Astrocyte (in vitro differentiated cells and primary cell): Measurements from ENCODE around the gene LSP1. TPM values are rescaled to one million over a fixed set of nuclear protein-coding genes. Genes with fewer than 3 reads are reported as not detected.
A peak's percentile ranks its signal among the peaks of the same experiment; 100 is the strongest.

ENCODE experiments used
- DNase-seq: peaks from one replicate; pipeline ENCODE4 v3.0.0-alpha.2; 2010; ENCODE audit warnings: low read depth
- FAIRE-seq: peaks from 2 replicates; lab custom pipeline; 2011; peaks lifted over from hg19 to GRCh38; lab: Jason Lieb, UNC
- H2AFZ ChIP-seq: 2 replicates; pipeline ENCODE4 v1.6.0; 2012; ENCODE audit warnings: low read depth, low read length, inconsistent platforms
- H3K27ac ChIP-seq: 2 replicates; pipeline ENCODE4 v1.5.1; 2011; ENCODE audit warnings: low read depth, low read length, inconsistent platforms
- H3K27me3 ChIP-seq: 2 replicates; pipeline ENCODE4 v1.6.0; 2011; ENCODE audit warnings: low read length, inconsistent platforms; ENCODE audit not compliant: insufficient read depth
- H3K36me3 ChIP-seq: 2 replicates; pipeline ENCODE4 v1.5.1; 2011; ENCODE audit warnings: low read length, inconsistent platforms; ENCODE audit not compliant: insufficient read depth
- H3K4me1 ChIP-seq: 2 replicates; pipeline ENCODE4 v1.5.1; 2011; ENCODE audit warnings: low read length, inconsistent platforms; ENCODE audit not compliant: insufficient read depth
- H3K4me2 ChIP-seq: 2 replicates; pipeline ENCODE4 v1.6.0; 2012; ENCODE audit warnings: low read length, inconsistent platforms
- H3K4me3 ChIP-seq: 2 replicates; pipeline ENCODE4 v1.5.1; 2011; ENCODE audit warnings: low read depth, mild to moderate bottlenecking, low read length, inconsistent platforms; ENCODE audit not compliant: insufficient read depth
- H3K79me2 ChIP-seq: 2 replicates; pipeline ENCODE4 v1.6.0; 2012; ENCODE audit warnings: mild to moderate bottlenecking, low read length, inconsistent platforms; ENCODE audit not compliant: insufficient read depth
- H3K9ac ChIP-seq: 2 replicates; pipeline ENCODE4 v1.6.0; 2012; ENCODE audit warnings: mild to moderate bottlenecking, low read length, inconsistent platforms
- H3K9me3 ChIP-seq: 2 replicates; pipeline ENCODE4 v1.5.1; 2012; ENCODE audit warnings: low read depth, mild to moderate bottlenecking, low read length, inconsistent platforms; ENCODE audit not compliant: insufficient read depth
- H4K20me1 ChIP-seq: 2 replicates; pipeline ENCODE4 v1.6.0; 2012; ENCODE audit warnings: low read length, inconsistent platforms; ENCODE audit not compliant: insufficient read depth
- H3K27ac Mint-ChIP-seq: one replicate; pipeline ENCODE4 v1.8.0; 2021; ENCODE audit warnings: mild to moderate bottlenecking, mixed read lengths; ENCODE audit not compliant: unreplicated experiment
- H3K27me3 Mint-ChIP-seq: one replicate; pipeline ENCODE4 v1.8.0; 2021; ENCODE audit warnings: low read depth, mixed read lengths; ENCODE audit not compliant: unreplicated experiment
- H3K36me3 Mint-ChIP-seq: one replicate; pipeline ENCODE4 v1.8.0; 2021; ENCODE audit warnings: low read depth, mixed read lengths; ENCODE audit not compliant: unreplicated experiment
- H3K4me1 Mint-ChIP-seq: one replicate; pipeline ENCODE4 v1.8.0; 2021; ENCODE audit warnings: low read depth, mixed read lengths; ENCODE audit not compliant: unreplicated experiment
- H3K4me3 Mint-ChIP-seq: one replicate; pipeline ENCODE4 v1.8.0; 2021; ENCODE audit warnings: mild to moderate bottlenecking, moderate library complexity, mixed read lengths; ENCODE audit not compliant: unreplicated experiment
- H3K9me3 Mint-ChIP-seq: one replicate; pipeline ENCODE4 v1.8.0; 2021; ENCODE audit warnings: mild to moderate bottlenecking, mixed read lengths; ENCODE audit not compliant: unreplicated experiment
- CTCF ChIP-seq: IDR thresholded peaks from 2 replicates; pipeline ENCODE4 v1.5.1; 2011; ENCODE audit warnings: low read depth, mild to moderate bottlenecking, inconsistent platforms, low read length, moderate library complexity; ENCODE audit not compliant: insufficient read depth
- EZH2 ChIP-seq: IDR thresholded peaks from 2 replicates; pipeline ENCODE4 v1.6.1; 2012; ENCODE audit warnings: mild to moderate bottlenecking, low read length, inconsistent platforms; ENCODE audit not compliant: insufficient read depth
- total RNA-seq: library from RNA; stranded (reverse); gene quantifications from 2 replicates; pipeline ENCODE4 v1.2.1, GENCODE V29; 2021

The LSP1 gene
- total RNA-seq, 1 donor from 2014 or later = 1.3 TPM

DNA sequence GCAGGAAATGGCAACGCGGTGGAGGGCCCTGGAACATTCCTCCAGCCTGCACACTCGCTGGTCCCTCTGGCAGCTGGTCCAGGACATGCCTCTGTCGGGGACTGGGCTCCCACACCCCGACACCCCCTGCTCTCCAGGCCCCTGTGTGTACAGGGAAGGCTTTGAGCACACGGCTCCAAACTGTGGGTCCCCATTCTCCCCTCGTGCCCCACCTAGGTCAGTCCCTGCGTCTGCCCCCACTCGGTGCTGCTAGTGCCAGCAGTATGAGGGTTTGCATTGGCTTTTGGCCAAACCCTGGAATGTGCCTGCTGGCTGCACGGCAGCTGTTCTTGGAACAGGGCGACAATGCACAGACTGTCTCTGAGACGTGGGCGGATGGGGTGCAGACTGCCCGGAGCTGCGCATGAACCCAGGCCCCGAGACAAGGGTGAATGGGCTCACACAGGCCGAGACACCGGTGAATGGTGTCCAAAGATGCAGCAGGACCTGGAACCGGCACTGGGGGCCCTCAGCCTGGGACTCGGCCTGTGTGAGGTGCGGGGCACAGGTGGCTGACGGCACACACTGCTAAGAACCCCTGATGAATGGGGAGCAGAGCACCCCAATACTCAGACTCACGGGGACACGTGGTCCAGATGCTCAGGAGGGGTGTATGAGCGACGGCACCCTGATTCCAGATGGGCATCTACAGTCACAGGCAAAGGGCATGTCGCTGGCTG is 25.6 kb upstream of the LSP1 start:
- no peaks in the 10 kb centered on the region for H3K9me3 Mint-ChIP-seq
- peak; percentile 86 for DNase-seq
- peak; percentile 60 for FAIRE-seq
- Histone ChIP-seq H3K36me3 (no peaks in the 10 kb centered on the region), H3K9ac (peak overlapping the region; percentile 50), H3K4me2 (peak overlapping the region; percentile 79), H3K79me2 (no peaks in the 10 kb centered on the region), H2AFZ (peak overlapping the region; percentile 68), H3K27me3 (no peaks in the 10 kb centered on the region), H3K27ac (peak overlapping the region; percentile 52), H3K4me1 (peaks cover 40% of the 10 kb centered on the region), H3K9me3 (no peaks in the 10 kb centered on the region), H4K20me1 (no peaks in the 10 kb centered on the region), H3K4me3 (no peak overlapping the region)
- H3K27me3 Mint-ChIP-seq = peaks cover 19% of the 10 kb centered on the region
- no peak for TF ChIP-seq CTCF
- no peak for TF ChIP-seq EZH2
- peaks cover 2% of the 10 kb centered on the region for H3K36me3 Mint-ChIP-seq
- H3K4me3 Mint-ChIP-seq = no peak overlapping the region
- H3K27ac Mint-ChIP-seq = peak overlapping the region; percentile 44
- H3K4me1 Mint-ChIP-seq = peaks cover 33% of the 10 kb centered on the region

GRCh38 chr11:1827931-1828330 is 25.0 kb upstream of the LSP1 start:
- H3K4me1 Mint-ChIP-seq = peaks cover 33% of the 10 kb centered on the region
- H2AFZ ChIP-seq = no peak overlapping the region
- peak overlapping the region; percentile 34 for H3K27ac Mint-ChIP-seq
- H3K27ac ChIP-seq = no peak overlapping the region
- peaks cover 2% of the 10 kb centered on the region for H3K36me3 Mint-ChIP-seq
- H3K4me3 ChIP-seq = no peak overlapping the region
- no peaks in the 10 kb centered on the region for H3K9me3 Mint-ChIP-seq
- peak overlapping the region; percentile 50 for H3K9ac ChIP-seq
- H3K36me3 ChIP-seq = no peaks in the 10 kb centered on the region
- H3K4me3 Mint-ChIP-seq = no peak overlapping the region
- H3K27me3 ChIP-seq = no peaks in the 10 kb centered on the region
- H3K79me2 ChIP-seq = no peaks in the 10 kb centered on the region
- H3K4me1 ChIP-seq = peaks cover 40% of the 10 kb centered on the region
- no peak for TF ChIP-seq CTCF
- TF ChIP-seq EZH2 = no peak
- H3K9me3 ChIP-seq = no peaks in the 10 kb centered on the region
- H4K20me1 ChIP-seq = no peaks in the 10 kb centered on the region
- DNase-seq = no peak
- peak overlapping the region; percentile 79 for H3K4me2 ChIP-seq
- no peak for FAIRE-seq
- peaks cover 15% of the 10 kb centered on the region for H3K27me3 Mint-ChIP-seq

DNA sequence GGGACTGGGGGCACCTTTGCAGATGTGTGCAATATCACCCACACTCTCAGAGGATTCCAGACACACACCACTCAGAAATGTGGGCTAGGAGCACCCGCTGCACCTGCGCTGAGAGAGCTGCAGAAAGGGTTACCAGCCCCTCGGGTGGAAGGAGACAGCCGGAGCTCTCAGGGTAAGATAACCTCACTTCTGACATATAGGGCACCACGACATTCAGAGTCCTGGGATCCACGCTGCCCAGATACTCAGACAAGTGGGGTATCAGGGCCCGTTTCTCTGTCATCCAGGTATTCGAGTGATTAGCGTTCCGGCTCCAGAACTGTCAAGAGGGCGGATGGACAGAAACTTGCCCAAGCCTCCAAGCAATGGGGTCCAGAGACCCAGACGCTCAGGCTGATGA is 24.3 kb upstream of the LSP1 start:
- no peaks in the 10 kb centered on the region for H3K9me3 Mint-ChIP-seq
- no peaks in the 10 kb centered on the region for H3K27me3 ChIP-seq
- TF ChIP-seq EZH2 = no peak
- no peak for TF ChIP-seq CTCF
- H4K20me1 ChIP-seq = no peaks in the 10 kb centered on the region
- H3K9ac ChIP-seq = no peak overlapping the region
- H3K27ac ChIP-seq = no peak overlapping the region
- peak overlapping the region; percentile 27 for H3K4me3 Mint-ChIP-seq
- peaks cover 19% of the 10 kb centered on the region for H3K27me3 Mint-ChIP-seq
- no peak overlapping the region for H3K4me3 ChIP-seq
- peaks cover 40% of the 10 kb centered on the region for H3K4me1 ChIP-seq
- H2AFZ ChIP-seq = no peak overlapping the region
- peak overlapping the region; percentile 44 for H3K4me2 ChIP-seq
- H3K27ac Mint-ChIP-seq = no peak overlapping the region
- peaks cover 2% of the 10 kb centered on the region for H3K36me3 Mint-ChIP-seq
- H3K79me2 ChIP-seq = no peaks in the 10 kb centered on the region
- H3K4me1 Mint-ChIP-seq = peaks cover 33% of the 10 kb centered on the region
- FAIRE-seq (no peak), DNase-seq (no peak)
- no peaks in the 10 kb centered on the region for H3K9me3 ChIP-seq
- no peaks in the 10 kb centered on the region for H3K36me3 ChIP-seq
